Hematopoietic multipotent progenitor cell treated with erythropoietin and hydrocortisone succinate and interleukin-3 and kit ligand, for 15 days (in vitro differentiated cells): Measurements from ENCODE around the gene CTDNEP1.

Source experiments
- DNase-seq: peaks from one replicate; pipeline ENCODE4 v3.0.0-alpha.2; 2015; ENCODE audit warnings: low spot score

Gene CTDNEP1

GRCh38 chr17:7280519-7281073 lies 29.1 kb upstream of the CTDNEP1 start:
- peak; percentile 87 for DNase-seq

GRCh38 chr17:7279448-7279847 lies 27.9 kb upstream of the CTDNEP1 start:
- no peak for DNase-seq

GRCh38 chr17:7266784-7267183 lies 15.2 kb upstream of the CTDNEP1 start:
- no peak for DNase-seq

- DNase-seq = no peak
Observed at GRCh38 chr17:7263801-7264078, 12.2 kb upstream of the CTDNEP1 start.

- peak; percentile 2 for DNase-seq
Observed at GRCh38 chr17:7262935-7263800, 11.6 kb upstream of the CTDNEP1 start.

- no peak for DNase-seq
Observed at GRCh38 chr17:7262192-7262934, 10.8 kb upstream of the CTDNEP1 start, which contains the start of gene CLDN7. Gene CLDN7 (minus strand): TSS chr17:7262478. CDS start chr17:7262043, 435 bp downstream.

GRCh38 chr17:7261379-7262191 lies 10.1 kb upstream of the CTDNEP1 start:
- no peak for DNase-seq

GRCh38 chr17:7260651-7261378 lies 9.3 kb upstream of the CTDNEP1 start:
- DNase-seq = peak; percentile 25

- peak; percentile 2 for DNase-seq
Observed at GRCh38 chr17:7260151-7260550, 8.6 kb upstream of the CTDNEP1 start.

- no peak for DNase-seq
Observed at GRCh38 chr17:7259555-7259889, 8.0 kb upstream of the CTDNEP1 start.

- DNase-seq = peak; percentile 51
Observed at GRCh38 chr17:7258731-7259554, 7.4 kb upstream of the CTDNEP1 start.

GRCh38 chr17:7256766-7257456 lies 5.4 kb upstream of the CTDNEP1 start:
- no peak for DNase-seq

- DNase-seq = no peak
Observed at GRCh38 chr17:7254511-7254910, 3.0 kb upstream of the CTDNEP1 start.

- DNase-seq = no peak
Observed at GRCh38 chr17:7253082-7253481, 1.5 kb upstream of the CTDNEP1 start.

- DNase-seq = peak; percentile 90
Observed at GRCh38 chr17:7252176-7253043, 876 bp upstream of the CTDNEP1 start, which contains the start of gene ELP5. Gene ELP5 (plus strand): TSS chr17:7252215. CDS start chr17:7252551, 336 bp downstream.

- peak; percentile 11 for DNase-seq
Observed at GRCh38 chr17:7250695-7251627, 573 bp downstream of the CTDNEP1 start.

GRCh38 chr17:7249830-7250229 lies 1.7 kb downstream of the CTDNEP1 start:
- DNase-seq = no peak

GRCh38 chr17:7249214-7249613 lies 2.3 kb downstream of the CTDNEP1 start:
- no peak for DNase-seq
